ENCODE results near the gene SMCO2. TPM values are rescaled to one million over a fixed set of nuclear protein-coding genes. Genes with fewer than 3 reads are reported as not detected.

SMCO2 gene
- total RNA-seq, 2 experiments from 2014 or later = not detected

GRCh38 chr12:27517961-27518665, 71.6 kb downstream of the SMCO2 start:
- H3K79me2 ChIP-seq (ENCODE audit: insufficient read depth, low read depth, low read length) = no peaks in the 10 kb centered on the region
- POLR2A ChIA-PET = interaction anchor here (0.6 kb wide), 1 partner anchor 269 kb away, joined by 5 read pairs; no protein-coding TSS in a partner anchor
- DNase-seq (ENCODE audit: low spot score) = no peak
- intact Hi-C loops (cut with micrococcal nuclease; ENCODE audit: unreplicated experiment) = no loop called here
- TF ChIP-seq CTCF (conservative IDR thresholded peaks at IDR 0.05; ENCODE audit: low read length) = no peak
- H3K4me2 ChIP-seq (ENCODE audit: low read length) = no peak overlapping the region
- no peak overlapping the region for H3K4me3 ChIP-seq (ENCODE audit: low read depth, low read length, poor library complexity, severe bottlenecking)
- CTCF ChIA-PET (ENCODE audit: unreplicated experiment) = no interaction called here
- no peaks in the 10 kb centered on the region for H3K9me2 ChIP-seq (ENCODE audit: insufficient read depth, low read length)
- peaks cover 13% of the 10 kb centered on the region for H3K4me1 ChIP-seq (ENCODE audit: insufficient read depth, low read length, poor library complexity, severe bottlenecking)
- H3K27ac ChIP-seq (ENCODE audit: low read depth, low read length, poor library complexity, severe bottlenecking) = no peak overlapping the region
- H4K20me1 ChIP-seq (ENCODE audit: insufficient read depth, low read length) = no peaks in the 10 kb centered on the region
- H3K36me3 ChIP-seq (ENCODE audit: insufficient read depth, low read length) = no peaks in the 10 kb centered on the region
- H3K9me3 ChIP-seq (ENCODE audit: low read length) = no peaks in the 10 kb centered on the region
- no peak overlapping the region for H2AFZ ChIP-seq (ENCODE audit: low read length)
- no TSS peak for BruUV-seq (replicated peaks)

GRCh38 chr12:27521066-27521465, 74.5 kb downstream of the SMCO2 start:
- no peak overlapping the region for H3K4me3 ChIP-seq (ENCODE audit: low read depth, low read length, poor library complexity, severe bottlenecking)
- H2AFZ ChIP-seq (ENCODE audit: low read length) = no peak overlapping the region
- TF ChIP-seq CTCF (conservative IDR thresholded peaks at IDR 0.05; ENCODE audit: low read length) (no peak), EZH2phosphoT487 (IDR thresholded peaks at IDR 0.05; ENCODE audit: borderline replicate concordance, low read depth, low read length) (no peak)
- H3K9me2 ChIP-seq (ENCODE audit: insufficient read depth, low read length) = no peaks in the 10 kb centered on the region
- no peaks in the 10 kb centered on the region for H4K20me1 ChIP-seq (ENCODE audit: insufficient read depth, low read length)
- H3K4me2 ChIP-seq (ENCODE audit: low read length) = no peak overlapping the region
- H3K27ac ChIP-seq (ENCODE audit: low read depth, low read length, poor library complexity, severe bottlenecking) = no peak overlapping the region
- no peak for DNase-seq (ENCODE audit: low spot score)
- intact Hi-C loops (cut with micrococcal nuclease; ENCODE audit: unreplicated experiment) = loop anchor here (5.0 kb wide), 1 partner anchor 181 kb away; no protein-coding TSS in a partner anchor
- no TSS peak for BruUV-seq (replicated peaks)
- POLR2A ChIA-PET = no interaction called here
- H3K4me1 ChIP-seq (ENCODE audit: insufficient read depth, low read length, poor library complexity, severe bottlenecking) = peaks cover 18% of the 10 kb centered on the region
- CTCF ChIA-PET (ENCODE audit: unreplicated experiment) = interaction anchor here (0.8 kb wide), 1 partner anchor 10 kb away, joined by 3 read pairs; no protein-coding TSS in a partner anchor
- H3K79me2 ChIP-seq (ENCODE audit: insufficient read depth, low read depth, low read length) = peaks cover 8% of the 10 kb centered on the region; the same call in 1 of the 2 replicates
- H3K9me3 ChIP-seq (ENCODE audit: low read length) = no peaks in the 10 kb centered on the region
- H3K36me3 ChIP-seq (ENCODE audit: insufficient read depth, low read length) = no peaks in the 10 kb centered on the region

GRCh38 chr12:27521981-27522380, 75.4 kb downstream of the SMCO2 start:
- Histone ChIP-seq H4K20me1 (ENCODE audit: insufficient read depth, low read length) (no peaks in the 10 kb centered on the region), H3K4me2 (ENCODE audit: low read length) (no peak overlapping the region), H3K4me1 (ENCODE audit: insufficient read depth, low read length, poor library complexity, severe bottlenecking) (peaks cover 18% of the 10 kb centered on the region), H3K9me2 (ENCODE audit: insufficient read depth, low read length) (no peaks in the 10 kb centered on the region), H2AFZ (ENCODE audit: low read length) (no peak overlapping the region), H3K4me3 (ENCODE audit: low read depth, low read length, poor library complexity, severe bottlenecking) (no peak overlapping the region), H3K79me2 (ENCODE audit: insufficient read depth, low read depth, low read length) (peaks cover 8% of the 10 kb centered on the region; the same call in 1 of the 2 replicates), H3K9me3 (ENCODE audit: low read length) (no peaks in the 10 kb centered on the region), H3K27ac (ENCODE audit: low read depth, low read length, poor library complexity, severe bottlenecking) (no peak overlapping the region), H3K36me3 (ENCODE audit: insufficient read depth, low read length) (no peaks in the 10 kb centered on the region)
- BruUV-seq (replicated peaks) = no TSS peak
- TF ChIP-seq CTCF (conservative IDR thresholded peaks at IDR 0.05; ENCODE audit: low read length) (no peak), EZH2phosphoT487 (IDR thresholded peaks at IDR 0.05; ENCODE audit: borderline replicate concordance, low read depth, low read length) (no peak)
- intact Hi-C loops (cut with micrococcal nuclease; ENCODE audit: unreplicated experiment) = loop anchor here (5.0 kb wide), 1 partner anchor 180 kb away; no protein-coding TSS in a partner anchor
- DNase-seq (ENCODE audit: low spot score) = no peak
- CTCF ChIA-PET (ENCODE audit: unreplicated experiment) = no interaction called here
- POLR2A ChIA-PET = no interaction called here
